H9 (cell line): ENCODE results near the gene CTXN3. TPM values are rescaled to one million over a fixed set of nuclear protein-coding genes. Genes with fewer than 3 reads are reported as not detected.

Experiments
- DNase-seq: peaks from one replicate; pipeline ENCODE4 v3.0.0-alpha.2; 2017
- H2AFZ ChIP-seq: one replicate; pipeline ENCODE4 v1.6.1; 2013; ENCODE audit warnings: mild to moderate bottlenecking, low read length, control low read depth, moderate library complexity
- H2AK5ac ChIP-seq: 2 replicates; pipeline ENCODE4 v1.6.1; 2013; ENCODE audit warnings: low read length, control low read depth, mixed read lengths; ENCODE audit not compliant: insufficient read length
- H2BK120ac ChIP-seq: one replicate; pipeline ENCODE4 v1.6.1; 2013; ENCODE audit warnings: low read depth, mild to moderate bottlenecking, low read length, control low read depth, inconsistent platforms; ENCODE audit not compliant: poor library complexity, severe bottlenecking
- H2BK12ac ChIP-seq: 2 replicates; pipeline ENCODE4 v1.6.1; 2013; ENCODE audit warnings: low read length, control low read depth, mixed read lengths, low read depth; ENCODE audit not compliant: insufficient read length
- H2BK15ac ChIP-seq: 2 replicates; pipeline ENCODE4 v1.6.1; 2013; ENCODE audit warnings: low read depth, low read length, control low read depth
- H2BK20ac ChIP-seq: one replicate; pipeline ENCODE4 v1.6.1; 2013; ENCODE audit warnings: low read depth, mild to moderate bottlenecking, low read length, control low read depth, inconsistent platforms; ENCODE audit not compliant: poor library complexity, severe bottlenecking
- H2BK5ac ChIP-seq: 2 replicates; pipeline ENCODE4 v1.6.1; 2013; ENCODE audit warnings: low read length, control low read depth, mixed read lengths; ENCODE audit not compliant: insufficient read length
- H3K14ac ChIP-seq: 2 replicates; pipeline ENCODE4 v1.6.1; 2013; ENCODE audit warnings: low read length, control low read depth; ENCODE audit not compliant: insufficient read depth
- H3K18ac ChIP-seq: 2 replicates; pipeline ENCODE4 v1.6.1; 2013; ENCODE audit warnings: low read depth, mild to moderate bottlenecking, mixed read lengths, low read length, control low read depth; ENCODE audit not compliant: insufficient read length
- H3K23ac ChIP-seq: 2 replicates; pipeline ENCODE4 v1.6.1; 2013; ENCODE audit warnings: low read length, control low read depth, mixed read lengths, low read depth; ENCODE audit not compliant: insufficient read length
- H3K23me2 ChIP-seq: 2 replicates; pipeline ENCODE4 v1.6.1; 2013; ENCODE audit warnings: low read depth, mild to moderate bottlenecking, mixed read lengths, low read length, control low read depth; ENCODE audit not compliant: insufficient read length, poor library complexity, severe bottlenecking
- H3K27ac ChIP-seq: 2 replicates; pipeline ENCODE4 v1.5.1; 2013; ENCODE audit warnings: low read length, control low read depth, mixed read lengths, low read depth; ENCODE audit not compliant: insufficient read length
- H3K27me3 ChIP-seq: 2 replicates; pipeline ENCODE4 v1.6.1; 2013; ENCODE audit warnings: low read length, control low read depth, inconsistent platforms; ENCODE audit not compliant: insufficient read depth
- H3K4ac ChIP-seq: 2 replicates; pipeline ENCODE4 v1.6.1; 2013; ENCODE audit warnings: low read depth, mild to moderate bottlenecking, control low read depth, inconsistent platforms, low read length, moderate library complexity
- H3K4me1 ChIP-seq: 2 replicates; pipeline ENCODE4 v1.6.1; 2013; ENCODE audit warnings: low read length, control low read depth, inconsistent platforms; ENCODE audit not compliant: insufficient read depth
- H3K4me2 ChIP-seq: 2 replicates; pipeline ENCODE4 v1.6.1; 2013; ENCODE audit warnings: low read length, control low read depth, mixed read lengths; ENCODE audit not compliant: insufficient read length, insufficient read depth
- H3K56ac ChIP-seq: 2 replicates; pipeline ENCODE4 v1.6.1; 2013; ENCODE audit warnings: low read depth, mild to moderate bottlenecking, mixed read lengths, low read length, control low read depth; ENCODE audit not compliant: insufficient read length
- H3K79me1 ChIP-seq: 2 replicates; pipeline ENCODE4 v1.6.1; 2013; ENCODE audit warnings: low read depth, mild to moderate bottlenecking, moderate library complexity, low read length, control low read depth, inconsistent platforms; ENCODE audit not compliant: insufficient read depth, poor library complexity, severe bottlenecking
- H3K79me2 ChIP-seq: 2 replicates; pipeline ENCODE4 v1.6.1; 2013; ENCODE audit warnings: low read length, control low read depth, inconsistent platforms; ENCODE audit not compliant: insufficient read depth
- H3K9ac ChIP-seq: 2 replicates; pipeline ENCODE4 v1.6.1; 2013; ENCODE audit warnings: low read length, control low read depth, mixed read lengths; ENCODE audit not compliant: insufficient read length; ENCODE audit errors: extremely low read depth
- H3K9me3 ChIP-seq: one replicate; pipeline ENCODE4 v1.6.1; 2013; ENCODE audit warnings: low read depth, low read length, inconsistent platforms; ENCODE audit not compliant: control insufficient read depth
- H3T11ph ChIP-seq: one replicate; pipeline ENCODE4 v1.6.1; 2013; ENCODE audit warnings: mild to moderate bottlenecking, low read length, control low read depth, inconsistent platforms
- H4K20me1 ChIP-seq: one replicate; pipeline ENCODE4 v1.6.1; 2013; ENCODE audit not compliant: control insufficient read depth, insufficient read length, insufficient read depth
- H4K5ac ChIP-seq: 2 replicates; pipeline ENCODE4 v1.6.1; 2013; ENCODE audit warnings: low read depth, mild to moderate bottlenecking, mixed read lengths, low read length, control low read depth; ENCODE audit not compliant: insufficient read length
- H4K8ac ChIP-seq: replicated peaks from 2 replicates; pipeline ENCODE4 v1.6.1; 2013; ENCODE audit warnings: low read length, control low read depth, mixed read lengths, low read depth; ENCODE audit not compliant: insufficient read length
- H4K91ac ChIP-seq: 2 replicates; pipeline ENCODE4 v1.6.1; 2013; ENCODE audit warnings: low read depth, mild to moderate bottlenecking, moderate library complexity, mixed read lengths, low read length, control low read depth; ENCODE audit not compliant: insufficient read length
- H3K27ac Mint-ChIP-seq, 3 experiments: 2 replicates in 2 of 3; 3 replicates in 1 of 3; pipeline ENCODE4 v1.8.0; 2020 to 2021; ENCODE audit warnings: mixed read lengths in 3 of 3, mild to moderate bottlenecking in 1 of 3, moderate library complexity in 1 of 3
- H3K27me3 Mint-ChIP-seq: 2 replicates; pipeline ENCODE4 v1.8.0; 2021; ENCODE audit warnings: low read depth, mild to moderate bottlenecking, moderate library complexity, mixed read lengths
- H3K36me3 Mint-ChIP-seq, 3 experiments: 2 replicates in 2 of 3; 3 replicates in 1 of 3; pipeline ENCODE4 v1.8.0; 2020 to 2021; ENCODE audit warnings: low read depth in 3 of 3, mixed read lengths in 3 of 3; ENCODE audit not compliant: insufficient read depth in 1 of 3
- H3K4me1 Mint-ChIP-seq, 2 experiments: 2 replicates each; pipeline ENCODE4 v1.8.0; 2020; ENCODE audit warnings: mixed read lengths in 2 of 2
- H3K4me3 Mint-ChIP-seq, 2 experiments: 2 replicates in 1 of 2; 3 replicates in 1 of 2; pipeline ENCODE4 v1.8.0; 2020 to 2021; ENCODE audit warnings: mild to moderate bottlenecking in 2 of 2, mixed read lengths in 2 of 2, moderate library complexity in 1 of 2
- H3K9me3 Mint-ChIP-seq, 2 experiments: 2 replicates in 1 of 2; 3 replicates in 1 of 2; pipeline ENCODE4 v1.8.0; 2020; ENCODE audit warnings: mild to moderate bottlenecking in 2 of 2, mixed read lengths in 2 of 2, moderate library complexity in 1 of 2
- WGBS: extraction: QIAGEN DNeasy Blood & Tissue Kit; methylation state at CpG from one replicate; pipeline ENCODE4 v1.1.7; 2013; ENCODE audit warnings: missing lambda C conversion rate, low lambda C conversion rate, mixed read lengths; ENCODE audit not compliant: insufficient read length; ENCODE audit errors: extremely low coverage; 5-methylcytosine and 5-hydroxymethylcytosine counted together
- total RNA-seq: library from RNA; stranded (reverse); gene quantifications from 2 replicates; pipeline ENCODE4 v1.2.1, GENCODE V29; 2021
- TF ChIP-seq, protein P1 (sequence below): fragments of 200-600 bp; sonication (generic); conservative IDR thresholded peaks from 3 replicates; pipeline ENCODE4 v1.8.0; 2021; ENCODE audit warnings: antibody characterized with exemption, mild to moderate bottlenecking

The CTXN3 gene
- total RNA-seq, 1 experiment from 2014 or later: not detected

DNA sequence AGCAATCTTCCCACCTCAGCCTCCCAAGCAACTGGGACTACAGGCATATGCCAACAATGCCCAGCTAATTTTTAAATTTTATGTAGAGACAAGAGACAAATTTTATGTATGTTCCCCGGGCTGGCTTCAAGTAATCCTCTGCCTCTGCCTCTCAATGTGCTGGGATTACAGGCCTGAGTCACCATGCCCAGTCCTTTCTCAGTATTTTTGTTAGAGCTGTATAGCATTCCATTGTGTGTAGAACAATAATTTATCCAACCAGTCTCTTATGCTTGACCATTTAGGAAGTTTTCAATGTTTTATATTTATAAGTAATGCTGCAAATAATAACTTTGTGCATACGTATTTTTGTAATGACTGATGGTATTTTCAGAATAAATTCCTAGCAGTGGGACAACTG lies 38.9 kb upstream of the CTXN3 start:
- Mint-ChIP-seq H3K27me3 (no peaks in the 10 kb centered on the region), H3K4me3 (no peak overlapping the region), H3K36me3 (peaks cover 0 to 2% (median 0%) of the 10 kb centered on the region in 3 experiments; a peak in 2 of 7 replicates), H3K9me3 (no peaks in the 10 kb centered on the region), H3K27ac (no peak overlapping the region), H3K4me1 (peaks cover 0 to 7% of the 10 kb centered on the region in 2 experiments; a peak in 3 of 4 replicates)
- Histone ChIP-seq H3K14ac (no peak overlapping the region), H3K56ac (no peak overlapping the region), H3K4ac (no peak overlapping the region), H3K79me2 (no peaks in the 10 kb centered on the region), H2BK5ac (no peak overlapping the region), H3K23me2 (no peaks in the 10 kb centered on the region), H2AFZ (no peak overlapping the region), H3K79me1 (no peaks in the 10 kb centered on the region), H4K8ac (no peak overlapping the region), H3K27me3 (no peaks in the 10 kb centered on the region; the same call in 1 of the 2 replicates), H3K4me1 (no peaks in the 10 kb centered on the region), H2BK15ac (no peak overlapping the region), H3K23ac (no peak overlapping the region), H3K9ac (no peak overlapping the region), H3T11ph (no peak overlapping the region), H4K91ac (no peak overlapping the region), H2BK20ac (no peak overlapping the region), H3K27ac (no peak overlapping the region), H2AK5ac (no peak overlapping the region), H3K9me3 (no peaks in the 10 kb centered on the region), H3K18ac (no peak overlapping the region), H4K20me1 (no peaks in the 10 kb centered on the region), H2BK12ac (no peak overlapping the region), H3K4me2 (no peak overlapping the region), H4K5ac (no peak overlapping the region), H2BK120ac (no peak overlapping the region)
- TF ChIP-seq, protein P1, sequence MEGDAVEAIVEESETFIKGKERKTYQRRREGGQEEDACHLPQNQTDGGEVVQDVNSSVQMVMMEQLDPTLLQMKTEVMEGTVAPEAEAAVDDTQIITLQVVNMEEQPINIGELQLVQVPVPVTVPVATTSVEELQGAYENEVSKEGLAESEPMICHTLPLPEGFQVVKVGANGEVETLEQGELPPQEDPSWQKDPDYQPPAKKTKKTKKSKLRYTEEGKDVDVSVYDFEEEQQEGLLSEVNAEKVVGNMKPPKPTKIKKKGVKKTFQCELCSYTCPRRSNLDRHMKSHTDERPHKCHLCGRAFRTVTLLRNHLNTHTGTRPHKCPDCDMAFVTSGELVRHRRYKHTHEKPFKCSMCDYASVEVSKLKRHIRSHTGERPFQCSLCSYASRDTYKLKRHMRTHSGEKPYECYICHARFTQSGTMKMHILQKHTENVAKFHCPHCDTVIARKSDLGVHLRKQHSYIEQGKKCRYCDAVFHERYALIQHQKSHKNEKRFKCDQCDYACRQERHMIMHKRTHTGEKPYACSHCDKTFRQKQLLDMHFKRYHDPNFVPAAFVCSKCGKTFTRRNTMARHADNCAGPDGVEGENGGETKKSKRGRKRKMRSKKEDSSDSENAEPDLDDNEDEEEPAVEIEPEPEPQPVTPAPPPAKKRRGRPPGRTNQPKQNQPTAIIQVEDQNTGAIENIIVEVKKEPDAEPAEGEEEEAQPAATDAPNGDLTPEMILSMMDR: no peak
- no CpG with 5 or more reads among the region's 2 CpGs for WGBS
- DNase-seq: no peak
